Upper lobe of right lung (tissue), 1 donor: ENCODE measurements around the gene BLZF1. TPM values are rescaled to one million over a fixed set of nuclear protein-coding genes. Genes with fewer than 3 reads are reported as not detected.
A peak's percentile ranks its signal among the peaks of the same experiment; 100 is the strongest.

Experiments used
- ATAC-seq: fragments of 200-7000 bp; cut with Tn5 transposase; one replicate; pipeline ENCODE4 v1.9.1; 2020; ENCODE audit warnings: mild to moderate bottlenecking, moderate library complexity
- DNase-seq: peaks from one replicate; pipeline ENCODE4 v3.0.0-alpha.2; 2020
- H3K27ac ChIP-seq: fragments of 200-600 bp; one replicate; pipeline ENCODE4 v1.8.0; 2022
- H3K27me3 ChIP-seq: fragments of 200-600 bp; one replicate; pipeline ENCODE4 v1.8.0; 2022; ENCODE audit warnings: mild to moderate bottlenecking
- H3K36me3 ChIP-seq: fragments of 200-600 bp; one replicate; pipeline ENCODE4 v1.8.0; 2022
- H3K4me1 ChIP-seq: fragments of 200-600 bp; one replicate; pipeline ENCODE4 v1.8.0; 2022
- H3K4me3 ChIP-seq: fragments of 200-600 bp; one replicate; pipeline ENCODE4 v1.8.0; 2022; ENCODE audit warnings: mild to moderate bottlenecking
- H3K9me3 ChIP-seq: fragments of 200-600 bp; one replicate; pipeline ENCODE4 v1.8.0; 2022
- CTCF ChIP-seq: fragments of 200-600 bp; IDR thresholded peaks from one replicate; pipeline ENCODE4 v1.8.0; 2022; ENCODE audit warnings: antibody characterized with exemption
- intact Hi-C: fragments of 100-400 bp; cut with DNase I; formaldehyde crosslinking; loops from one replicate; pipeline ENCODE4 v1.11.0; 2022
- long read RNA-seq: library from polyadenylated mRNA; unstranded; transcript quantifications from one replicate; pipeline ENCODE4 v2.0.0, GENCODE V29; 2021
- total RNA-seq: library from RNA; stranded (reverse); fragmentation: NEBNext Ultra II Directional; extraction: Animal tissue kit (Norgen Biotek cat#: 25700); gene quantifications from one replicate; pipeline ENCODE4 v1.2.1, GENCODE V29; 2021
- donor health status: DM: no; HTN: yes; CAD: no; lungs with severe emphysema.

Gene BLZF1
- 22.4 TPM for total RNA-seq
- long read RNA-seq, transcript BLZF1-203 (7 exons, 2,749 nt), result major isoform, 21 of 30 reads
- long read RNA-seq, partial matches to known transcripts, result 4 of 30 reads
- long read RNA-seq, other reads (novel, unspliced or antisense), result 4 of 30 reads

DNA sequence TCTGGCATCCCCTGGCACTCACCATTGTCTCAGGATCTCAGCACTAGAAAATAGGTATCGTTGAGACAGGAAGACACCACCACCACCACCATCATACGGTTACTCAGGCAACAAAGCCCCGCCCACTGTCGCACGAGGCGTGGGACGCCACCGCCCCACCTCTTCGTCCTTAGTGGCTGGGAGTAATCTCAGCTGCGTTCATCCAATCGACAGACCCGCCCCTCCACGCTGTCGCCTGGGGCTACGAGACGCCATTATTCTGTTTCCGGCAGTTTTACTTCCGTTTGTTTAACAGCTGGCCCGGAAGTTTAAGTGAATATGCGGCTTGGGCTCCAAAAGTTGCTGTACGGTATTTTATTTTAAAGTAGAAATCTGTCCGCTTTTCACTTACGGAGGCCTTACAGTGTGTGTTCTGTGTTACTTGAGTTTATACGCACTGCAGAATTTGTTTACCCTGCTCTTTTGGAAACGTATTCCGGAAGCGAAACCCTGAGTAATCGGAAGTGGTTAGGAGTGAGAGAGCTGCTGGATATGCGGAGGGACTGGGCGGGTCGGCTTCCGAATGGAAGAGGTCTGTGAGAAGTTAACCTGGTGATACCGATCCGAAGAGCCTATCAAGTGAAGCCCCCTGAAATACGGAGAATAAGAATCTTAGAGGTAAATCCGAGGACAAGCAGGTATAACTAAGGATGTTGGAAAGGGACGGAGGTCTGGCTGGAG, at the start of gene BLZF1, which contains the start of gene NME7:
BLZF1 (plus strand) TSS at position 510 of the 720 bp plus-strand sequence. CDS start 1,328 bp downstream, outside the sequence.
NME7 (minus strand) TSS at position 112 of the 720 bp plus-strand sequence; CDS start at position 25, 87 bp downstream.
- peaks cover 12% of the 10 kb centered on the region for H3K4me1 ChIP-seq
- no peaks in the 10 kb centered on the region for H3K9me3 ChIP-seq
- H3K27me3 ChIP-seq, result no peaks in the 10 kb centered on the region
- no peak for TF ChIP-seq CTCF
- peaks cover 33% of the 10 kb centered on the region for H3K36me3 ChIP-seq
- intact Hi-C loops, result no loop called here
- DNase-seq, result peak; percentile 97
- peak within 1 kb of the TSS; percentile 73 for H3K27ac ChIP-seq
- H3K4me3 ChIP-seq, result peak within 1 kb of the TSS; percentile 75
- ATAC-seq, result peak; percentile 100

DNA sequence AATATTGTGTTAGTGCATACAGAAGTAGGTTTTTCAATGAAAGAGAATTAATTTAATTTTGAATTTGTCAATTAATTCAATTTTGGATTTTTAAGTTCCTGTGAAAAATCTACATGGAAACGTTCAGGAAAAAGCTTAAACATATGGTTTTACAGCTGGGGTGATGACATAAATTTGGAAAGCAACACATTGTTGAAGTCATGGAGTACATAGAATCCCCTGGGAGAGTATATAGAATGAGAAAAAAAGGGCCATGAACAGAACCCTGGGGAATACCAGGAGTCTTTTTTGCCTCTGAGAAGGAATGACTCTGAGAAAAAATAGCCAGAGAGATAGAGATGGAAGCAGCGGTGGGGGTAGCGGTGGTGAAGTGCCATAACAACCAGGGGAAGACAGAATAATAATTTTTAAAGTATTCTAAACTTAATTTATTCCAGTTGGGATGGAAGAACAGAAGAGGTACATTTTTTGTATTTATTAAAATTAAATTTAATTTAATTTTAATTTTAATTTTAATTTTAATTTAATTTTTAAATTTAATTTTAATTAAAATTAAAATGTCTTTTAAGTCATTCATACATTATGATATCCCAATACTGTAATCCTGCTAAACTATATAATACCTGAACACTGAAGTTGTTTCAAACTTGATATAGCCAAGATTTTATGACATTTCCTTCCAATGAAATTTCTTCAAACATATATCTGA, 49.3 kb upstream of the BLZF1 start:
- intact Hi-C loops, result no loop called here
- no peak for ATAC-seq
- no peaks in the 10 kb centered on the region for H3K27me3 ChIP-seq
- no peak for TF ChIP-seq CTCF
- no peaks in the 10 kb centered on the region for H3K9me3 ChIP-seq
- H3K4me3 ChIP-seq, result no peak overlapping the region
- DNase-seq, result no peak
- H3K27ac ChIP-seq, result no peak overlapping the region
- no peaks in the 10 kb centered on the region for H3K4me1 ChIP-seq
- no peaks in the 10 kb centered on the region for H3K36me3 ChIP-seq

- Histone ChIP-seq H3K9me3 (no peaks in the 10 kb centered on the region), H3K27ac (no peak overlapping the region), H3K36me3 (no peaks in the 10 kb centered on the region), H3K27me3 (no peaks in the 10 kb centered on the region), H3K4me1 (no peaks in the 10 kb centered on the region), H3K4me3 (no peak overlapping the region)
- ATAC-seq, result no peak
- no peak for DNase-seq
- intact Hi-C loops, result no loop called here
- TF ChIP-seq CTCF, result no peak
Observed at GRCh38 chr1:169321539-169321938, 46.5 kb upstream of the BLZF1 start.

DNA sequence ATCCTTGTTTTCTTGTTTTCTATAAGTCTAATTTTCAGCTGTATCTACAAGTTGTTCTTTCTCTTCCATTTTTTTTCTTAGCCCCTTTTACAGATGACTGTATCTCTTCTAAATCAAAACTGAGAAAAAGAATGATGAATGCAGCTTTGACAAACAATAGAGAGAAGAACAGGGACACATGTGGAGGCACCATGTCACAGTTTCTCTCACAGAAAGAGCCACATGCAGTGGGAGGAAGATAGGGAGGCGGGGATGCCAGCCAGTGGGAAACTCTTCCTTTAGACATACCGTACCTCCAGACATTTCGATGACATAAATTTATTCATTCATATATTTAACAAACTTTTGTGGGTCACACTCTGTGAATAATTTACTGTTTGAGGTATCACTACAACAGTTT, 45.9 kb upstream of the BLZF1 start:
- TF ChIP-seq CTCF, result no peak
- intact Hi-C loops, result no loop called here
- no peaks in the 10 kb centered on the region for H3K9me3 ChIP-seq
- H3K27me3 ChIP-seq, result no peaks in the 10 kb centered on the region
- no peak overlapping the region for H3K4me3 ChIP-seq
- no peaks in the 10 kb centered on the region for H3K4me1 ChIP-seq
- ATAC-seq, result no peak
- H3K27ac ChIP-seq, result no peak overlapping the region
- H3K36me3 ChIP-seq, result no peaks in the 10 kb centered on the region
- no peak for DNase-seq

GRCh38 chr1:169325117-169325516, 42.9 kb upstream of the BLZF1 start:
- no peaks in the 10 kb centered on the region for H3K9me3 ChIP-seq
- H3K36me3 ChIP-seq, result no peaks in the 10 kb centered on the region
- no peak for TF ChIP-seq CTCF
- H3K27me3 ChIP-seq, result no peaks in the 10 kb centered on the region
- no peaks in the 10 kb centered on the region for H3K4me1 ChIP-seq
- intact Hi-C loops, result no loop called here
- H3K27ac ChIP-seq, result no peak overlapping the region
- H3K4me3 ChIP-seq, result no peak overlapping the region
- DNase-seq (no peak), ATAC-seq (no peak)
